Measurements from ENCODE around the gene PPP2R5C.

DNA sequence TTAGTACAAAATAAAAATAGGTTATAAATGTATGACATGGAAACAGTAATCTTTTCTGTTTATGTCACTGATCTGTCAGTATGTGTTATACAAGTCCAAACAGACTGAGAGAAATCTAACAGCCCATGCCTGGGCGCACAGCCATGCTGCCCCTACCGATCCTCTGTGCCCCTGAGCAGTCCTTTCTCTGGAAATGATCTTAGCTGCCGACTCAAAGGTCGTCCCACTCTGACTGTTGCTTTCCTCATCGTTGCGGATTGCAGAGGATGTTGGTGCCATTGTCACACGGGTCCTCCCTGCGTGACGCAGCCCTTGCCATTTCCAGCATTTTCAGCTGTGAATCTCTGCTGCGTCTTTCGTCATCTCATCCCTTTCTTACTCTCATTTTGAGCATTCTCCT, 119.9 kb downstream of the PPP2R5C start:
- TF ChIP-seq, protein P1, sequence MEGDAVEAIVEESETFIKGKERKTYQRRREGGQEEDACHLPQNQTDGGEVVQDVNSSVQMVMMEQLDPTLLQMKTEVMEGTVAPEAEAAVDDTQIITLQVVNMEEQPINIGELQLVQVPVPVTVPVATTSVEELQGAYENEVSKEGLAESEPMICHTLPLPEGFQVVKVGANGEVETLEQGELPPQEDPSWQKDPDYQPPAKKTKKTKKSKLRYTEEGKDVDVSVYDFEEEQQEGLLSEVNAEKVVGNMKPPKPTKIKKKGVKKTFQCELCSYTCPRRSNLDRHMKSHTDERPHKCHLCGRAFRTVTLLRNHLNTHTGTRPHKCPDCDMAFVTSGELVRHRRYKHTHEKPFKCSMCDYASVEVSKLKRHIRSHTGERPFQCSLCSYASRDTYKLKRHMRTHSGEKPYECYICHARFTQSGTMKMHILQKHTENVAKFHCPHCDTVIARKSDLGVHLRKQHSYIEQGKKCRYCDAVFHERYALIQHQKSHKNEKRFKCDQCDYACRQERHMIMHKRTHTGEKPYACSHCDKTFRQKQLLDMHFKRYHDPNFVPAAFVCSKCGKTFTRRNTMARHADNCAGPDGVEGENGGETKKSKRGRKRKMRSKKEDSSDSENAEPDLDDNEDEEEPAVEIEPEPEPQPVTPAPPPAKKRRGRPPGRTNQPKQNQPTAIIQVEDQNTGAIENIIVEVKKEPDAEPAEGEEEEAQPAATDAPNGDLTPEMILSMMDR (IDR thresholded peaks at IDR 0.05): no peak
- TF ChIP-seq POLR2A (IDR thresholded peaks at IDR 0.05): no peak
